Caco-2 (cell line): ENCODE results near the gene GREM1. TPM values are rescaled to one million over a fixed set of nuclear protein-coding genes. Genes with fewer than 3 reads are reported as not detected.

Experiments
- BruUV-seq: library from RNA; stranded (reverse); fragments of 400-500 nt; replicated peaks from 2 replicates; lab custom pipeline; 2021; lab: Mats Ljungman, UMichigan
- CTCF ChIA-PET: fragments of 300-600 bp; sonication (Branson Sonifier 250); formaldehyde crosslinking; loops from one replicate; lab custom pipeline; 2022; ENCODE audit warnings: antibody characterized with exemption; lab: Charles Lee
- POLR2A ChIA-PET: fragments of 300-600 bp; sonication (Branson Sonifier 250); formaldehyde crosslinking; loops from one replicate; lab custom pipeline; 2022; ENCODE audit warnings: antibody characterized with exemption; lab: Charles Lee
- DNase-seq, 2 experiments: peaks; one replicate each; pipeline versions ENCODE4 v3.0.0 to v3.0.0-alpha.2; 2020 to 2022
- H3K27me3 ChIP-seq: replicated peaks from 2 replicates; pipeline ENCODE4 v1.6.0; 2011; ENCODE audit warnings: low read length; ENCODE audit not compliant: control insufficient read depth, insufficient read depth
- H3K36me3 ChIP-seq: 2 replicates; pipeline ENCODE4 v1.5.1; 2011; ENCODE audit warnings: low read length; ENCODE audit not compliant: control insufficient read depth, insufficient read depth
- H3K4me1 ChIP-seq: fragments of 250-450 bp; sonication (Bioruptor Pico); 2 replicates; pipeline ENCODE4 v1.5.1; 2020; ENCODE audit warnings: mild to moderate bottlenecking
- H3K4me3 ChIP-seq: 2 replicates; pipeline ENCODE4 v1.5.1; 2011; ENCODE audit warnings: low read depth, mild to moderate bottlenecking, control low read depth, low read length
- H3K9me3 ChIP-seq: fragments of 250-450 bp; sonication (Bioruptor Pico); 2 replicates; pipeline ENCODE4 v1.5.1; 2020; ENCODE audit warnings: mild to moderate bottlenecking, moderate library complexity
- H3K27ac Mint-ChIP-seq: one replicate; pipeline ENCODE4 v1.8.0; 2022; ENCODE audit warnings: mixed read lengths; ENCODE audit not compliant: unreplicated experiment
- H3K27me3 Mint-ChIP-seq: one replicate; pipeline ENCODE4 v1.8.0; 2022; ENCODE audit warnings: mixed read lengths; ENCODE audit not compliant: insufficient read depth, unreplicated experiment
- H3K36me3 Mint-ChIP-seq: one replicate; pipeline ENCODE4 v1.8.0; 2022; ENCODE audit warnings: mild to moderate bottlenecking, mixed read lengths; ENCODE audit not compliant: insufficient read depth, unreplicated experiment
- H3K4me1 Mint-ChIP-seq: one replicate; pipeline ENCODE4 v1.8.0; 2022; ENCODE audit warnings: low read depth, mixed read lengths; ENCODE audit not compliant: unreplicated experiment
- H3K4me3 Mint-ChIP-seq: one replicate; pipeline ENCODE4 v1.8.0; 2022; ENCODE audit warnings: mild to moderate bottlenecking, moderate library complexity, mixed read lengths; ENCODE audit not compliant: unreplicated experiment
- H3K9me3 Mint-ChIP-seq: one replicate; pipeline ENCODE4 v1.8.0; 2022; ENCODE audit warnings: mixed read lengths; ENCODE audit not compliant: unreplicated experiment
- CTCF ChIP-seq, 2 experiments: fragments of 200-600 bp in 1 of 2; IDR thresholded peaks; 1 replicate in 1 of 2; 2 replicates in 1 of 2; pipeline versions ENCODE4 v1.5.1 to v1.8.0; 2011 to 2022; ENCODE audit warnings: antibody characterized with exemption in 1 of 2, control low read depth in 1 of 2, inconsistent platforms in 1 of 2, low read depth in 1 of 2, low read length in 1 of 2, mild to moderate bottlenecking in 1 of 2, moderate library complexity in 1 of 2; ENCODE audit not compliant: insufficient read depth in 1 of 2, severe bottlenecking in 1 of 2, unreplicated experiment in 1 of 2
- intact Hi-C: fragments of 100-400 bp; cut with micrococcal nuclease; formaldehyde crosslinking; loops from one replicate; pipeline ENCODE4 v1.10.0; 2022; ENCODE audit not compliant: unreplicated experiment
- total RNA-seq: library from RNA; stranded (reverse); gene quantifications from 2 replicates; pipeline ENCODE4 v1.2.3, GENCODE V29; 2022

GREM1 gene
- total RNA-seq, 1 experiment from 2014 or later: 0.54 TPM

GRCh38 chr15:32675466-32675865, 42.3 kb upstream of the GREM1 start:
- intact Hi-C loops: no loop called here
- POLR2A ChIA-PET: no interaction called here
- no TSS peak for BruUV-seq

GRCh38 chr15:32676169-32676568, 41.6 kb upstream of the GREM1 start:
- Histone ChIP-seq H3K9me3 (no peaks in the 10 kb centered on the region), H3K4me1 (peaks cover 6% of the 10 kb centered on the region; the same call in 1 of the 2 replicates), H3K4me3 (no peak overlapping the region), H3K27me3 (no peaks in the 10 kb centered on the region), H3K36me3 (no peaks in the 10 kb centered on the region)
- ChIA-PET CTCF (no interaction called here), POLR2A (no interaction called here)
- Mint-ChIP-seq H3K36me3 (peaks cover 4% of the 10 kb centered on the region), H3K9me3 (no peaks in the 10 kb centered on the region), H3K4me3 (no peak overlapping the region), H3K4me1 (peaks cover 11% of the 10 kb centered on the region), H3K27ac (no peak overlapping the region), H3K27me3 (no peaks in the 10 kb centered on the region)
- no peak for DNase-seq
- no TSS peak for BruUV-seq
- no peak for TF ChIP-seq CTCF (IDR thresholded peaks at IDR 0.05; ENCODE audit: insufficient read depth in 1 of 2, low read depth in 1 of 2, low read length in 1 of 2, severe bottlenecking in 1 of 2, unreplicated experiment in 1 of 2)
- intact Hi-C loops: no loop called here

More at GRCh38 chr15:32675466-32675865, 42.3 kb upstream of the GREM1 start:
- no peak for TF ChIP-seq CTCF (IDR thresholded peaks at IDR 0.05; ENCODE audit: insufficient read depth in 1 of 2, low read depth in 1 of 2, low read length in 1 of 2, severe bottlenecking in 1 of 2, unreplicated experiment in 1 of 2)
- Histone ChIP-seq H3K4me1 (peaks cover 6% of the 10 kb centered on the region; the same call in 1 of the 2 replicates), H3K36me3 (no peaks in the 10 kb centered on the region), H3K27me3 (no peaks in the 10 kb centered on the region), H3K4me3 (no peak overlapping the region), H3K9me3 (no peaks in the 10 kb centered on the region)
- Mint-ChIP-seq H3K27ac (no peak overlapping the region), H3K27me3 (no peaks in the 10 kb centered on the region), H3K36me3 (peaks cover 4% of the 10 kb centered on the region), H3K4me3 (no peak overlapping the region), H3K4me1 (peaks cover 11% of the 10 kb centered on the region), H3K9me3 (no peaks in the 10 kb centered on the region)
- DNase-seq: no peak
- CTCF ChIA-PET: interaction anchor here (1.5 kb wide), 1 partner anchor 13 kb away, joined by 4 read pairs; no protein-coding TSS in a partner anchor

DNA sequence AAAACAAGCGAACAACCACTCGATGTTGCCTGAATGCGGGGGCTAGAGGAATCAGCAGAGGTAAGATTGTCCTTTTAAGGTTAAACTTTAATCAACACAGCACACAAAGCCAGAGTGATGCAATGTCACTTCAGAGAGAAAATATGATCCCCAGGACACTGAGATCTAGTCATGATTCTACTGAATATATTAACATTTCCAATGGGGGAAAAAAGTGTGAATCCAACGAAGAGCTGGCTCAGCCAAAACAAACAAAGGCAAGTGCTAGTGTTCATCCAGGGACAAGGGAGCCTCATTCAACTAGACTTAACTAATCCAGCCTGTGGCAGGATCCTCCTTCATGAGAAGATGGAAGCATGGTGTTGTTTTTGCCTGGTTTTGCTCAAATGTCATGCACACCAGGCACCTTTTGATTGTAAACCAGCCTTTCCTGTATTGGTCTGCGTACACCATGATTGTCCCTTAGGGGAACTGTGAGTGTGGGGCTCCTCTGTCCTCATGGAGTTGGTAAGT, 40.5 kb upstream of the GREM1 start:
- Mint-ChIP-seq H3K9me3 (no peaks in the 10 kb centered on the region), H3K27ac (peak overlapping the region; percentile 72), H3K4me1 (peaks cover 11% of the 10 kb centered on the region), H3K27me3 (no peaks in the 10 kb centered on the region), H3K4me3 (peak overlapping the region; percentile 38), H3K36me3 (peaks cover 4% of the 10 kb centered on the region)
- no peak for DNase-seq
- Histone ChIP-seq H3K4me1 (peaks cover 6% of the 10 kb centered on the region; the same call in 1 of the 2 replicates), H3K36me3 (no peaks in the 10 kb centered on the region), H3K4me3 (no peak overlapping the region), H3K9me3 (no peaks in the 10 kb centered on the region), H3K27me3 (no peaks in the 10 kb centered on the region)
- ChIA-PET POLR2A (no interaction called here), CTCF (no interaction called here)
- TF ChIP-seq CTCF (IDR thresholded peaks at IDR 0.05; ENCODE audit: insufficient read depth in 1 of 2, low read depth in 1 of 2, low read length in 1 of 2, severe bottlenecking in 1 of 2, unreplicated experiment in 1 of 2): no peak
- intact Hi-C loops: no loop called here
- no TSS peak for BruUV-seq
